ENCODE data around the gene LCN1. TPM values are rescaled to one million over a fixed set of nuclear protein-coding genes. Genes with fewer than 3 reads are reported as not detected.

LCN1 gene
- total RNA-seq, 1 experiment from 2014 or later = not detected

- Histone ChIP-seq H2BK20ac (ENCODE audit: low read depth, low read length, poor library complexity, severe bottlenecking) (no peak overlapping the region), H4K20me1 (ENCODE audit: control insufficient read depth, insufficient read depth, insufficient read length) (no peaks in the 10 kb centered on the region), H3K23me2 (ENCODE audit: insufficient read length, low read depth, low read length, poor library complexity, severe bottlenecking) (peaks cover 6% of the 10 kb centered on the region), H3K27me3 (ENCODE audit: insufficient read depth, low read length) (no peaks in the 10 kb centered on the region), H3K18ac (ENCODE audit: insufficient read length, low read depth, low read length) (no peak overlapping the region), H2BK15ac (ENCODE audit: low read depth, low read length) (no peak overlapping the region), H4K91ac (ENCODE audit: insufficient read length, low read depth, low read length) (no peak overlapping the region), H4K8ac (replicated peaks; ENCODE audit: insufficient read length, low read depth, low read length) (no peak overlapping the region), H3K9ac (ENCODE audit: extremely low read depth, insufficient read length, low read length) (peak overlapping the region; percentile 34), H3K4ac (ENCODE audit: low read depth, low read length) (no peak overlapping the region), H3K14ac (ENCODE audit: insufficient read depth, low read length) (peak overlapping the region; percentile 84), H3K27ac (ENCODE audit: insufficient read length, low read depth, low read length) (no peak overlapping the region), H2BK12ac (ENCODE audit: insufficient read length, low read depth, low read length) (no peak overlapping the region), H3K4me2 (ENCODE audit: insufficient read depth, insufficient read length, low read length) (peak overlapping the region; percentile 90), H2BK5ac (ENCODE audit: insufficient read length, low read length) (no peak overlapping the region), H3K23ac (ENCODE audit: insufficient read length, low read depth, low read length) (no peak overlapping the region), H3K9me3 (ENCODE audit: control insufficient read depth, low read depth, low read length) (no peaks in the 10 kb centered on the region), H4K5ac (ENCODE audit: insufficient read length, low read depth, low read length) (no peak overlapping the region), H3K79me1 (ENCODE audit: insufficient read depth, low read depth, low read length, poor library complexity, severe bottlenecking) (peaks cover 3% of the 10 kb centered on the region), H3K4me1 (ENCODE audit: insufficient read depth, low read length) (no peaks in the 10 kb centered on the region; the same call in 1 of the 2 replicates), H2AFZ (ENCODE audit: low read length) (no peak overlapping the region), H3K56ac (ENCODE audit: insufficient read length, low read depth, low read length) (no peak overlapping the region), H3K79me2 (ENCODE audit: insufficient read depth, low read length) (no peaks in the 10 kb centered on the region; the same call in 1 of the 2 replicates), H2AK5ac (ENCODE audit: insufficient read length, low read length) (no peak overlapping the region), H3T11ph (ENCODE audit: low read length) (no peak overlapping the region), H2BK120ac (ENCODE audit: low read depth, low read length, poor library complexity, severe bottlenecking) (no peak overlapping the region)
- no peaks in the 10 kb centered on the region; a peak in 1 of 5 replicates for H3K9me3 Mint-ChIP-seq
- TF ChIP-seq CTCF (conservative IDR thresholded peaks at IDR 0.05) = no peak
- H3K4me1 Mint-ChIP-seq = peaks cover 5 to 14% of the 10 kb centered on the region in 2 experiments
- H3K4me3 Mint-ChIP-seq = peak overlapping the region; percentile 70 to 80
- H3K36me3 Mint-ChIP-seq (ENCODE audit: insufficient read depth in 1 of 3, low read depth in 3 of 3) = peaks cover 8 to 32% (median 28%) of the 10 kb centered on the region in 3 experiments; a peak in 6 of 7 replicates
- no peak overlapping the region for H3K27ac Mint-ChIP-seq
- no peaks in the 10 kb centered on the region; the same call in 1 of the 2 replicates for H3K27me3 Mint-ChIP-seq (ENCODE audit: low read depth)
- no CpG with 5 or more reads among the region's 76 CpGs for WGBS (ENCODE audit: extremely low coverage, insufficient read length, low lambda C conversion rate)
- DNase-seq = peak; percentile 54
Measured at GRCh38 chr9:135480071-135480939, 40.9 kb upstream of the LCN1 start.
